LNCAP (cell line): ENCODE measurements around the gene TENM4.

ENCODE experiments used
- CTCF ChIP-seq: fragments of 450-650 bp; IDR thresholded peaks from 2 replicates; pipeline ENCODE4 v1.5.1; 2017; ENCODE audit warnings: mild to moderate bottlenecking

Gene TENM4

GRCh38 chr11:79440571-79441460 is at the start of gene TENM4:
TENM4 (minus strand) TSS chr11:79441030; CDS start chr11:79069944, 371,086 bp downstream.
- TF ChIP-seq CTCF: peak; percentile 48

GRCh38 chr11:79488286-79488685 is 47.5 kb upstream of the TENM4 start:
- no peak for TF ChIP-seq CTCF

- no peak for TF ChIP-seq CTCF
Measured at GRCh38 chr11:79487412-79487811, 46.6 kb upstream of the TENM4 start.

- TF ChIP-seq CTCF: no peak
Measured at GRCh38 chr11:79486242-79486984, 45.6 kb upstream of the TENM4 start.

- TF ChIP-seq CTCF: no peak
Measured at GRCh38 chr11:79485694-79486093, 44.9 kb upstream of the TENM4 start.

GRCh38 chr11:79484872-79485271 is 44.0 kb upstream of the TENM4 start:
- no peak for TF ChIP-seq CTCF

- no peak for TF ChIP-seq CTCF
Measured at GRCh38 chr11:79482800-79483199, 42.0 kb upstream of the TENM4 start.
